ENCODE measurements around the gene NCF2. TPM values are rescaled to one million over a fixed set of nuclear protein-coding genes. Genes with fewer than 3 reads are reported as not detected.

The NCF2 gene
- total RNA-seq, 3 donors from 2014 or later (not counting 1 experiment from before 2014, with no cell fraction given): 10.4 to 21.7 (median 14.8) TPM

DNA sequence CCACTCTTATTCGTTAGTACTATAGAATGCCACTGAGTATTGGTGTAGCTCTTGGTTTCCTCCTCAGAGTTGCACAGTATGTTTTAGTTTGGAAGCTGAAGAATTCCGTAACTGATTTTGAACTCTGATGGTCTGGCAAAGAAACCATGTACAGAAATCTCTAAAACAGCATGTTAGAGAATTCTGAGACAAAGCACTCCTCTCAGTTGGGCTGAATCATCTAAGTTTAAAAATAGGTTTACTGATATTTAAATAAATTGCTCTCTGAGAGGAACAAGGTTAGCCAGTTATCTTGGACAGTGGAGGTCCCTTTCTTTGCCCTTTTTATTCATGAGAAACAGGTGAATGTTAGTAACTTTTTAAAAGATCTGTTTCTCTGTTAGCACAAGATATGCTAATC, 43.8 kb downstream of the NCF2 start:
- H3K9me3 ChIP-seq (ENCODE audit: control insufficient read depth, insufficient read depth, low read length): no peaks in the 10 kb centered on the region
- no peaks in the 10 kb centered on the region for H3K27me3 ChIP-seq (ENCODE audit: control insufficient read depth, insufficient read depth, low read length)
- WGBS (ENCODE audit: insufficient coverage): 93% methylated on average over 2 of the region's 2 CpGs
- intact Hi-C loops (cut with micrococcal nuclease): no loop called here
- H3K4me1 ChIP-seq (ENCODE audit: control insufficient read depth, insufficient read depth, low read length): no peaks in the 10 kb centered on the region
- H3K27me3 Mint-ChIP-seq (ENCODE audit: low read depth in 2 of 2): no peaks in the 10 kb centered on the region
- no peak overlapping the region for H3K27ac Mint-ChIP-seq
- H3K9me3 Mint-ChIP-seq: no peaks in the 10 kb centered on the region
- no peak overlapping the region for H3K27ac ChIP-seq (ENCODE audit: low read length)
- no peak for DNase-seq
- no peak overlapping the region for H3K4me3 Mint-ChIP-seq
- H3K36me3 ChIP-seq (ENCODE audit: control insufficient read depth, insufficient read depth, low read length): peaks cover 89% of the 10 kb centered on the region
- ATAC-seq: no peak
- TF ChIP-seq, protein P1, sequence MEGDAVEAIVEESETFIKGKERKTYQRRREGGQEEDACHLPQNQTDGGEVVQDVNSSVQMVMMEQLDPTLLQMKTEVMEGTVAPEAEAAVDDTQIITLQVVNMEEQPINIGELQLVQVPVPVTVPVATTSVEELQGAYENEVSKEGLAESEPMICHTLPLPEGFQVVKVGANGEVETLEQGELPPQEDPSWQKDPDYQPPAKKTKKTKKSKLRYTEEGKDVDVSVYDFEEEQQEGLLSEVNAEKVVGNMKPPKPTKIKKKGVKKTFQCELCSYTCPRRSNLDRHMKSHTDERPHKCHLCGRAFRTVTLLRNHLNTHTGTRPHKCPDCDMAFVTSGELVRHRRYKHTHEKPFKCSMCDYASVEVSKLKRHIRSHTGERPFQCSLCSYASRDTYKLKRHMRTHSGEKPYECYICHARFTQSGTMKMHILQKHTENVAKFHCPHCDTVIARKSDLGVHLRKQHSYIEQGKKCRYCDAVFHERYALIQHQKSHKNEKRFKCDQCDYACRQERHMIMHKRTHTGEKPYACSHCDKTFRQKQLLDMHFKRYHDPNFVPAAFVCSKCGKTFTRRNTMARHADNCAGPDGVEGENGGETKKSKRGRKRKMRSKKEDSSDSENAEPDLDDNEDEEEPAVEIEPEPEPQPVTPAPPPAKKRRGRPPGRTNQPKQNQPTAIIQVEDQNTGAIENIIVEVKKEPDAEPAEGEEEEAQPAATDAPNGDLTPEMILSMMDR (IDR thresholded peaks at IDR 0.05): no peak
- H3K36me3 Mint-ChIP-seq: peaks cover 35% of the 10 kb centered on the region
- peaks cover 5% of the 10 kb centered on the region in 2 donors for H3K4me1 Mint-ChIP-seq
- no peak overlapping the region for H3K4me3 ChIP-seq (ENCODE audit: low read length)

DNA sequence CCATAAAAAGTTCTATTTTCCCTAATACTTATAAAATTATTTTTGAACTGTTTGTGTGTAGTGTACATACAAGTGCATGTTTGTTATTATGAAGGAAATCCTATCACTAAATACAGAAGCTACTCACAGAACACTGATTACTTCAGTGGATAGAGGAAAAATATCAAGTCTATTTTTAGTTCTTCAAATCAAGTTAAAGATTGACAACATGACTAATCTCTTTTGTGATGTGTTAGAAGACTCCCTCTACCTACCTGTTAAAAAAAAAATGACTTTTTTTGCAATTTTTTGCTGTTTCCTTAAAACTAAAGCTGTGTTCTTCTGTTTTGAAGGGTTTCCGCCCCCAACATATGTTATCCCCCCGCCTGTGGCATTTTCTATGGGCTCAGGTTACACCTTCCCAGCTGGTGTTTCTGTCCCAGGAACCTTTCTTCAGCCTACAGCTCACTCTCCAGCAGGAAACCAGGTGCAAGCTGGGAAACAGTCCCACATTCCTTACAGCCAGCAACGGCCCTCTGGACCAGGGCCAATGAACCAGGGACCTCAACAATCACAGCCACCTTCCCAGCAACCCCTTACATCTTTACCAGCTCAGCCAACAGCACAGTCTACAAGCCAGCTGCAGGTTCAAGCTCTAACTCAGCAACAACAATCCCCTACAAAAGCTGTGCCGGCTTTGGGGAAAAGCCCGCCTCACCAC, 45.5 kb downstream of the NCF2 start:
- Mint-ChIP-seq H3K9me3 (no peaks in the 10 kb centered on the region), H3K4me1 (peaks cover 5% of the 10 kb centered on the region in 2 donors), H3K36me3 (peaks cover 48% of the 10 kb centered on the region), H3K4me3 (no peak overlapping the region), H3K27ac (peak overlapping the region in 1 of 2 donors; percentile 35), H3K27me3 (ENCODE audit: low read depth in 2 of 2) (no peaks in the 10 kb centered on the region)
- WGBS (ENCODE audit: insufficient coverage): 97% methylated on average over 5 of the region's 5 CpGs
- Histone ChIP-seq H3K4me1 (ENCODE audit: control insufficient read depth, insufficient read depth, low read length) (no peaks in the 10 kb centered on the region), H3K9me3 (ENCODE audit: control insufficient read depth, insufficient read depth, low read length) (no peaks in the 10 kb centered on the region), H3K4me3 (ENCODE audit: low read length) (no peak overlapping the region), H3K27me3 (ENCODE audit: control insufficient read depth, insufficient read depth, low read length) (no peaks in the 10 kb centered on the region), H3K27ac (ENCODE audit: low read length) (no peak overlapping the region), H3K36me3 (ENCODE audit: control insufficient read depth, insufficient read depth, low read length) (peaks cover 90% of the 10 kb centered on the region)
- TF ChIP-seq, protein P1 (IDR thresholded peaks at IDR 0.05): no peak
- DNase-seq (no peak), ATAC-seq (no peak)
- intact Hi-C loops (cut with micrococcal nuclease): no loop called here

DNA sequence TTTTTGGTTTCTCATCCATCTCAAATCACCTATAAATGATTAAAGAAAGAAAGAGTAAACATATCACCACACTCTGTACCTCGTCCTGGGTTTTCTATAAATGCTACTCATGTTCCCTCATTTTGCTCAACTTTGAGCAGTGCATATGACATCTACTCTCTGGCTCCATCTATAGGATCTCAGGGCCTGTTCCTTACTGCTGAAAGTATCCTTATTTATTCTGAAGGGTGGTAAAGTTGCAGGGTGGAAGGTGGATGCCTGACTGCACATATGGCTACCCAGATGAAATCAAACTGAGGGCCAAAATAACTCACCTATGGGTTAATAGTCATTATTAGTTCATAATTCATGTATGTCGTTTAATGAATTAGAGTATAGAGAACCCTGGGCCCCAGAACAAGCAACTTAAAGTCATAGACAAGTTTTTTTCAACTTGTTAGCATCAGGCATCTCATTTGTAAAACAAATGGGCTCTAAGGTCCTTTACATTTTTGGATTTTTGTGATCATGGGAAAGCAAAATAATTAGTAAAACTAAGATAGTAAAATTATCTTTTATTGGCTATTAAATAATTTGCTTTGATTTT, 46.5 kb downstream of the NCF2 start:
- Histone ChIP-seq H3K4me1 (ENCODE audit: control insufficient read depth, insufficient read depth, low read length) (no peaks in the 10 kb centered on the region), H3K27me3 (ENCODE audit: control insufficient read depth, insufficient read depth, low read length) (no peaks in the 10 kb centered on the region), H3K9me3 (ENCODE audit: control insufficient read depth, insufficient read depth, low read length) (no peaks in the 10 kb centered on the region), H3K36me3 (ENCODE audit: control insufficient read depth, insufficient read depth, low read length) (peaks cover 87% of the 10 kb centered on the region), H3K4me3 (ENCODE audit: low read length) (no peak overlapping the region), H3K27ac (ENCODE audit: low read length) (no peak overlapping the region)
- Mint-ChIP-seq H3K4me1 (peaks cover 5% of the 10 kb centered on the region in 2 donors), H3K4me3 (no peak overlapping the region), H3K9me3 (no peaks in the 10 kb centered on the region), H3K36me3 (peaks cover 58% of the 10 kb centered on the region), H3K27me3 (ENCODE audit: low read depth in 2 of 2) (no peaks in the 10 kb centered on the region), H3K27ac (peak overlapping the region; percentile 4 to 41)
- WGBS (ENCODE audit: insufficient coverage): 79% methylated on average over 2 of the region's 2 CpGs
- DNase-seq (peak in 1 of 2 donors; percentile 71), ATAC-seq (peak; percentile 78 to 92 (median 90))
- intact Hi-C loops (cut with micrococcal nuclease): loop anchor here (1.0 kb wide), 2 partner anchors 73 to 262 kb away; no protein-coding TSS in a partner anchor
- TF ChIP-seq, protein P1 (IDR thresholded peaks at IDR 0.05): peak; percentile 54
